Activated CD4-positive, alpha-beta T cell treated with anti-CD3 and anti-CD28 coated beads, Interleukin-2, Interleukin-6, amounts not matched to agents 100 ng/mL and 50 ng/mL, durations not matched to agents 16 hours and 8 hours (primary cell): Measurements from ENCODE around the gene CDK2AP2.

Source experiments
- DNase-seq: peaks from one replicate; pipeline ENCODE4 v3.0.0-alpha.2; 2020

Gene CDK2AP2

GRCh38 chr11:67464411-67465188, 43.4 kb downstream of the CDK2AP2 start:
- peak; percentile 98 for DNase-seq

- no peak for DNase-seq
These were observed 44.1 kb downstream of the CDK2AP2 start for GRCh38 chr11:67463680-67464410.

- no peak for DNase-seq
These were observed 44.8 kb downstream of the CDK2AP2 start for GRCh38 chr11:67463186-67463585.

- DNase-seq, result no peak
These were observed 49.7 kb downstream of the CDK2AP2 start for GRCh38 chr11:67458266-67458665.

GRCh38 chr11:67457453-67457852, 50.5 kb downstream of the CDK2AP2 start:
- DNase-seq, result no peak
